ENCODE data around the gene IKBKG.

GRCh38 chrX:154515966-154516655 lies 31.3 kb upstream of the IKBKG start, which contains the start of gene FAM3A:
- no peak for TF ChIP-seq EZH2 (IDR thresholded peaks at IDR 0.05)
- peak; percentile 89 for TF ChIP-seq POLR2AphosphoS5 (IDR thresholded peaks at IDR 0.05; ENCODE audit: borderline replicate concordance, low read depth, low read length)
- no peak for TF ChIP-seq FOXP2 (optimal IDR thresholded peaks at IDR 0.05; ENCODE audit: control extremely low read depth, extremely low read length, insufficient read depth)
